GM12878 (cell line): ENCODE measurements around the gene PSMD14.

ENCODE experiments used
- CTCF ChIP-seq, 3 experiments: IDR thresholded peaks in 2 of 3; conservative IDR thresholded peaks in 1 of 3; 2 replicates each; pipeline ENCODE4 v1.5.1; 2011; ENCODE audit warnings: low read depth in 3 of 3, low read length in 3 of 3, mild to moderate bottlenecking in 3 of 3, control low read depth in 2 of 3, moderate library complexity in 2 of 3, inconsistent platforms in 1 of 3, mixed read lengths in 1 of 3; ENCODE audit not compliant: control insufficient read depth in 2 of 3, insufficient read depth in 1 of 3; ENCODE audit errors: extremely low read depth in 1 of 3
- EZH2 ChIP-seq: IDR thresholded peaks from 2 replicates; pipeline ENCODE4 v1.6.1; 2012; ENCODE audit warnings: low read depth, mild to moderate bottlenecking, control low read depth, inconsistent platforms, low read length, borderline replicate concordance; ENCODE audit not compliant: control insufficient read depth
- FOXM1 ChIP-seq: IDR thresholded peaks from 2 replicates; pipeline ENCODE4 v1.6.1; 2012; ENCODE audit warnings: low read depth, mild to moderate bottlenecking, inconsistent platforms, low read length, moderate library complexity
- HDAC2 ChIP-seq: fragments of 200-600 bp; sonication (generic); IDR thresholded peaks from 2 replicates; pipeline ENCODE4 v1.6.1; 2017
- HDAC6 ChIP-seq: fragments of 200-600 bp; sonication (generic); IDR thresholded peaks from one replicate; pipeline ENCODE4 v1.8.0; 2017; ENCODE audit warnings: antibody characterized with exemption; ENCODE audit not compliant: unreplicated experiment
- NFYB ChIP-seq: IDR thresholded peaks from 2 replicates; pipeline ENCODE4 v1.6.1; 2011; ENCODE audit warnings: low read depth, mild to moderate bottlenecking, low read length, improper control_type of control experiment, moderate library complexity; ENCODE audit not compliant: insufficient read depth
- POLR2AphosphoS5 ChIP-seq: IDR thresholded peaks from 2 replicates; pipeline ENCODE4 v1.6.1; 2011; ENCODE audit warnings: mild to moderate bottlenecking, low read length, inconsistent platforms
- REST ChIP-seq: IDR thresholded peaks from 2 replicates; pipeline ENCODE4 v1.6.1; 2012; ENCODE audit warnings: mild to moderate bottlenecking, low read depth, low read length
- SMC3 ChIP-seq: IDR thresholded peaks from 2 replicates; pipeline ENCODE4 v1.6.1; 2011; ENCODE audit warnings: low read length, improper control_type of control experiment, borderline replicate concordance

GRCh38 chr2:161371869-161372268, 63.6 kb downstream of the PSMD14 start:
- TF ChIP-seq FOXM1 (no peak), HDAC6 (no peak), EZH2 (no peak), POLR2AphosphoS5 (no peak), NFYB (no peak), SMC3 (no peak), REST (no peak), CTCF (IDR thresholded peaks at IDR 0.05 in 2 of 3, conservative IDR thresholded peaks at IDR 0.05 in 1 of 3; ENCODE audit: control insufficient read depth in 2 of 3, extremely low read depth in 1 of 3, insufficient read depth in 1 of 3, low read depth in 3 of 3, low read length in 3 of 3) (no peak), HDAC2 (no peak)
